GM12891 (cell line): ENCODE results near the gene PPP1R18.

ENCODE experiments used
- POLR2A ChIP-seq: IDR thresholded peaks from 2 replicates; pipeline ENCODE4 v1.6.1; 2011; ENCODE audit warnings: low read depth, low read length, control low read depth
- POLR2AphosphoS5 ChIP-seq: IDR thresholded peaks from 2 replicates; pipeline ENCODE4 v1.6.1; 2011; ENCODE audit warnings: low read depth, low read length, control low read depth
- SPI1 ChIP-seq: IDR thresholded peaks from 2 replicates; pipeline ENCODE4 v1.6.1; 2011; ENCODE audit warnings: low read depth, low read length, control low read depth
- TAF1 ChIP-seq: IDR thresholded peaks from 2 replicates; pipeline ENCODE4 v1.6.1; 2011; ENCODE audit warnings: low read depth, low read length, control low read depth

DNA sequence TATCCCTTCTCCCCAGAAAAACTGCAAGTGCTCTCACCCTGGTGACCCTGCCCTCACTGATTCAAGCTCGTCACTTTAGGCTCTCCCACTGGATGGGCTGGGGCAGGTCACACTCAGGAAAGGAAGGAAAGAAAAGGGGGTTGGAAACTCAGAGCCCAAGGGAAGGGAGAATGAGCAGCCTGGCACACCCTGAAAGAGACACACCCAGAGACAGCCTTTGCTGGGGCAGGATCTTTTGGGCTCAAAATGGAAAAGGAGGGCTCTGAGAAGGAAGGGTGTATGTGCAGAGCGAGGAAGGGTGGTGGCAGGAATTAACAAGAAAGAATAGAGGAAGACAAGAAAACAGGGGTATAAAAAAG lies 2.5 kb downstream of the PPP1R18 start:
- TF ChIP-seq POLR2AphosphoS5 (no peak), TAF1 (no peak), POLR2A (no peak), SPI1 (no peak)
